ENCODE data around the gene MNAT1.

MNAT1 gene

DNA sequence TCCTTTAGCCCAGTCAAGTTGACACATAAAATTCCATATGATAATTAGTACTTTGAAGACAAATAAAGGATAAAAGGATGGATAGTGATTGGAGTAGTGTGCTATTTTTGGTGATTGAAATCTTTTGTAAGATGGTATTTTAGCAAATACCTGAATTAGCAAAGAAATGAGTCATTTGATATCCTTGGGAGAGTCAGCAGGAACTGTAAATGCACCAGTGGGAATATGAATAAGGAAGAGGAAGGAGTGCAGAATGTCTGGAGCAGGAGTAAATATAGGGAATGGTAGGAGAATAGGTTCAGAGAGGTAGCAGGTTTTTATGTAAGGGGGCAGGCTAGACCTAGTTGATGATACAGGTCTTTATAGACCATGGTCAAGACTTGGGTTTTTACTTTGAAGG, 171.4 kb downstream of the MNAT1 start:
- H3K9me3 ChIP-seq (ENCODE audit: control insufficient read depth, low read length), result no peaks in the 10 kb centered on the region
- no peaks in the 10 kb centered on the region for H3K27me3 ChIP-seq (ENCODE audit: control insufficient read depth, insufficient read depth, low read length)
- H2AFZ ChIP-seq, result no peak overlapping the region
- H3K9ac ChIP-seq, result no peak overlapping the region
- H3K79me2 ChIP-seq, result peaks cover 7% of the 10 kb centered on the region
- H3K27ac ChIP-seq, result peak overlapping the region; percentile 34
- H3K4me2 ChIP-seq (ENCODE audit: low read length), result no peak overlapping the region
- H3K4me1 ChIP-seq, result peaks cover 16% of the 10 kb centered on the region
- H3K4me3 ChIP-seq (ENCODE audit: low read depth, low read length), result no peak overlapping the region
- no peaks in the 10 kb centered on the region for H3K36me3 ChIP-seq (ENCODE audit: control insufficient read depth, insufficient read depth, low read length)
- no peak for TF ChIP-seq CTCF (IDR thresholded peaks at IDR 0.05)

DNA sequence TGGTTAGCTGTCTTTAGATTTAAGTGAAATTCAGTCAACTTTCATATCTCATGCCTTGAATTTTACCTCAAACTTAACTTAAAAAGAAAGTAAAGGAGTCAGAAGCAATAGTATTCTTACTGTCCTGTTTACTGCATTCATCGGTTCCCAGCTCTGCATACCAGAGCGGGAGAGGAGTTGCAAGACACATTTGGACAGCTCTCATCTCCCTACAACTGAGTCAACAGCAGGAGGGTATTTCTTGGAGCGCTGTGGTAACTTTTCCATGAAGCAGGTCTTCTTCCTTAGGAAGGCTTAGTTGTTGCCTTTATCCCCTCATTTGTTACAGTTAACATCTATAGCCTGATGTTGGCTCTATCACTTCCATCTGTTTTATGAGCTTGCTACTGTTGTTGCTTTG, 181.2 kb downstream of the MNAT1 start:
- H3K9me3 ChIP-seq (ENCODE audit: control insufficient read depth, low read length), result no peaks in the 10 kb centered on the region
- H3K27ac ChIP-seq, result no peak overlapping the region
- no peak overlapping the region for H3K4me2 ChIP-seq (ENCODE audit: low read length)
- H3K36me3 ChIP-seq (ENCODE audit: control insufficient read depth, insufficient read depth, low read length), result no peaks in the 10 kb centered on the region
- no peaks in the 10 kb centered on the region for H3K27me3 ChIP-seq (ENCODE audit: control insufficient read depth, insufficient read depth, low read length)
- no peak for TF ChIP-seq CTCF (IDR thresholded peaks at IDR 0.05)
- no peaks in the 10 kb centered on the region for H3K4me1 ChIP-seq
- H2AFZ ChIP-seq, result no peak overlapping the region
- peaks cover 20% of the 10 kb centered on the region for H3K79me2 ChIP-seq
- no peak overlapping the region for H3K9ac ChIP-seq
- no peak overlapping the region for H3K4me3 ChIP-seq (ENCODE audit: low read depth, low read length)

DNA sequence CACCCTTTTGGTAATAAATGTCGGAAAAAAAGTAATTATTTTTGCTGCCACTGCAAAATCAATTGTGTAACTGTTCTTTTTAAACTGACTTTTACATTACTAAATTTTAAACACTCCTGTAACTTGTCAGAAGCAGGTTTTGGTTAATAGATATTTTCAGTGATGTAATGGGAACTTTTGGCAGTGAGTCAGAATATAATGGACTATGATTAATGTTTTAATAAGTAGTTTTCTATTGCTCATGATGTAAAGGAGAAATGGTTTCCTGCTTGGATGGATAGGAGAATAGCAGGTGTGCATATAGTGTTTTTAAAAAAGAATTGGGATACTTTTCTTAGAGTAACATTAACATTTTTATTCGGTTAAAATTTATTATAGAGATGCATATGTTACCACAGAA, 187.5 kb downstream of the MNAT1 start:
- Histone ChIP-seq H3K27me3 (ENCODE audit: control insufficient read depth, insufficient read depth, low read length) (no peaks in the 10 kb centered on the region), H3K79me2 (peaks cover 17% of the 10 kb centered on the region), H3K9me3 (ENCODE audit: control insufficient read depth, low read length) (no peaks in the 10 kb centered on the region), H3K27ac (no peak overlapping the region), H3K4me3 (ENCODE audit: low read depth, low read length) (no peak overlapping the region), H3K9ac (no peak overlapping the region), H3K4me1 (no peaks in the 10 kb centered on the region), H3K36me3 (ENCODE audit: control insufficient read depth, insufficient read depth, low read length) (no peaks in the 10 kb centered on the region), H2AFZ (no peak overlapping the region), H3K4me2 (ENCODE audit: low read length) (no peak overlapping the region)
- TF ChIP-seq CTCF (IDR thresholded peaks at IDR 0.05), result no peak

DNA sequence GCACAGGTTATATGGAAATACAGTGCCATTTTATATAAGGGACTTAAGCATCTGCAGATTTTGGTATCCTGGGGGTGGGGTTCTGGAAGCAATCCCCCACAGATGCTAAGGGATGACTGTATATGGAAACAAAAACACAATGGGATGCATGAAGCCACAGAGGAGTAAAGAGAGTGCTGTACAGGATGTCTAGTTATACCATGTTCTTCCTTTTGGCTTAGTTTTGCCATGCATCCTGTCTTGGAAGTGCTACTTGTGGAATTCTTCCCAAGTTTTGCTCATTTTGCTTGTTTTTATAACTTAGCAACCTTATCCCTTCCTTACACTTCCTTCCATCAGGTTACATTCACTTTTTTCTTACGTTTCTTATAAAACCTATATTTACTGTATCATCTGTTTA, 190.7 kb downstream of the MNAT1 start:
- no peaks in the 10 kb centered on the region for H3K27me3 ChIP-seq (ENCODE audit: control insufficient read depth, insufficient read depth, low read length)
- H3K9ac ChIP-seq, result no peak overlapping the region
- H2AFZ ChIP-seq, result no peak overlapping the region

More for the DNA sequence above, 190.7 kb downstream of the MNAT1 start:
- no peaks in the 10 kb centered on the region for H3K4me1 ChIP-seq
- no peaks in the 10 kb centered on the region for H3K9me3 ChIP-seq (ENCODE audit: control insufficient read depth, low read length)
- TF ChIP-seq CTCF (IDR thresholded peaks at IDR 0.05), result no peak
- H3K79me2 ChIP-seq, result peaks cover 7% of the 10 kb centered on the region
- no peak overlapping the region for H3K4me2 ChIP-seq (ENCODE audit: low read length)
- no peaks in the 10 kb centered on the region for H3K36me3 ChIP-seq (ENCODE audit: control insufficient read depth, insufficient read depth, low read length)
- no peak overlapping the region for H3K27ac ChIP-seq
- H3K4me3 ChIP-seq (ENCODE audit: low read depth, low read length), result no peak overlapping the region
